ENCODE measurements around the gene RHOC. TPM values are rescaled to one million over a fixed set of nuclear protein-coding genes. Genes with fewer than 3 reads are reported as not detected.
"Not testable (repeated sequence)": the region's sequence is repeated elsewhere in the genome, so short reads cannot be mapped to it uniquely, and the experiment has no call there.

RHOC gene
- total RNA-seq, 2 donors from 2014 or later, result 45.7 to 54.4 TPM

- not testable (repeated sequence) for H3K36me3 Mint-ChIP-seq (ENCODE audit: insufficient read depth in 2 of 2); H3K9me3 Mint-ChIP-seq; DNase-seq; H3K27ac Mint-ChIP-seq; ATAC-seq (replicated peaks in 1 of 2); H3K4me3 Mint-ChIP-seq
- Mint-ChIP-seq H3K4me1 (ENCODE audit: low read depth) (peaks cover 13% of the 10 kb centered on the region), H3K27me3 (ENCODE audit: low read depth) (peaks cover 15% of the 10 kb centered on the region)
Measured at GRCh38 chr1:112724240-112724639, 17.3 kb upstream of the RHOC start.

- ATAC-seq (replicated peaks in 1 of 2) (peak; percentile 22 to 42), DNase-seq (no peak)
- Mint-ChIP-seq H3K27ac (no peak overlapping the region), H3K4me3 (peak overlapping the region in 1 of 2 donors; percentile 55), H3K36me3 (ENCODE audit: insufficient read depth in 2 of 2) (no peaks in the 10 kb centered on the region), H3K27me3 (ENCODE audit: low read depth) (peaks cover 23% of the 10 kb centered on the region), H3K4me1 (ENCODE audit: low read depth) (peaks cover 16% of the 10 kb centered on the region), H3K9me3 (no peaks in the 10 kb centered on the region)
Measured at GRCh38 chr1:112723511-112723839, 16.5 kb upstream of the RHOC start.

- DNase-seq (no peak), ATAC-seq (replicated peaks in 1 of 2) (peak; percentile 41 to 42)
- H3K36me3 Mint-ChIP-seq (ENCODE audit: insufficient read depth in 2 of 2), result no peaks in the 10 kb centered on the region
- H3K4me3 Mint-ChIP-seq, result peak overlapping the region; percentile 55 to 63
- H3K4me1 Mint-ChIP-seq (ENCODE audit: low read depth), result peaks cover 18% of the 10 kb centered on the region
- H3K27ac Mint-ChIP-seq, result no peak overlapping the region
- peaks cover 25% of the 10 kb centered on the region for H3K27me3 Mint-ChIP-seq (ENCODE audit: low read depth)
- no peaks in the 10 kb centered on the region for H3K9me3 Mint-ChIP-seq
Measured at GRCh38 chr1:112722601-112723510, 15.9 kb upstream of the RHOC start.

GRCh38 chr1:112721966-112722524 lies 15.1 kb upstream of the RHOC start:
- Mint-ChIP-seq H3K4me3 (no peak overlapping the region), H3K27ac (no peak overlapping the region), H3K9me3 (no peaks in the 10 kb centered on the region), H3K27me3 (ENCODE audit: low read depth) (peaks cover 30% of the 10 kb centered on the region), H3K36me3 (ENCODE audit: insufficient read depth in 2 of 2) (no peaks in the 10 kb centered on the region), H3K4me1 (ENCODE audit: low read depth) (peaks cover 24% of the 10 kb centered on the region)
- ATAC-seq (replicated peaks in 1 of 2), result no peak
- DNase-seq, result no peak

GRCh38 chr1:112721294-112721693 lies 14.4 kb upstream of the RHOC start:
- peaks cover 37% of the 10 kb centered on the region for H3K27me3 Mint-ChIP-seq (ENCODE audit: low read depth)
- DNase-seq; H3K9me3 Mint-ChIP-seq; H3K27ac Mint-ChIP-seq; H3K36me3 Mint-ChIP-seq (ENCODE audit: insufficient read depth in 2 of 2); H3K4me3 Mint-ChIP-seq; ATAC-seq (replicated peaks in 1 of 2): not testable (repeated sequence)
- peaks cover 31% of the 10 kb centered on the region for H3K4me1 Mint-ChIP-seq (ENCODE audit: low read depth)

GRCh38 chr1:112720800-112721199 lies 13.9 kb upstream of the RHOC start:
- H3K27me3 Mint-ChIP-seq (ENCODE audit: low read depth), result peaks cover 37% of the 10 kb centered on the region
- DNase-seq, result no peak
- H3K9me3 Mint-ChIP-seq, result no peaks in the 10 kb centered on the region
- no peaks in the 10 kb centered on the region for H3K36me3 Mint-ChIP-seq (ENCODE audit: insufficient read depth in 2 of 2)
- H3K4me3 Mint-ChIP-seq, result no peak overlapping the region
- H3K4me1 Mint-ChIP-seq (ENCODE audit: low read depth), result peaks cover 36% of the 10 kb centered on the region
- no peak for ATAC-seq (replicated peaks in 1 of 2)
- no peak overlapping the region for H3K27ac Mint-ChIP-seq

- ATAC-seq (replicated peaks in 1 of 2) (no peak), DNase-seq (no peak)
- no peaks in the 10 kb centered on the region for H3K36me3 Mint-ChIP-seq (ENCODE audit: insufficient read depth in 2 of 2)
- no peaks in the 10 kb centered on the region for H3K9me3 Mint-ChIP-seq
- H3K27ac Mint-ChIP-seq, result no peak overlapping the region
- H3K27me3 Mint-ChIP-seq (ENCODE audit: low read depth), result peaks cover 38% of the 10 kb centered on the region
- H3K4me1 Mint-ChIP-seq (ENCODE audit: low read depth), result peaks cover 40% of the 10 kb centered on the region
- no peak overlapping the region for H3K4me3 Mint-ChIP-seq
Measured at GRCh38 chr1:112719706-112720105, 12.8 kb upstream of the RHOC start.

GRCh38 chr1:112718691-112719418 lies 11.9 kb upstream of the RHOC start:
- Mint-ChIP-seq H3K4me3 (peak overlapping the region; percentile 70 to 72), H3K27me3 (ENCODE audit: low read depth) (peaks cover 46% of the 10 kb centered on the region), H3K27ac (no peak overlapping the region), H3K9me3 (no peaks in the 10 kb centered on the region), H3K4me1 (ENCODE audit: low read depth) (peaks cover 40% of the 10 kb centered on the region), H3K36me3 (ENCODE audit: insufficient read depth in 2 of 2) (no peaks in the 10 kb centered on the region)
- DNase-seq, result peak; percentile 83 to 88
- peak; percentile 35 to 43 for ATAC-seq (replicated peaks in 1 of 2)

- H3K27me3 Mint-ChIP-seq (ENCODE audit: low read depth), result peaks cover 53% of the 10 kb centered on the region
- no peaks in the 10 kb centered on the region for H3K36me3 Mint-ChIP-seq (ENCODE audit: insufficient read depth in 2 of 2)
- H3K9me3 Mint-ChIP-seq, result no peaks in the 10 kb centered on the region
- no peak for DNase-seq
- ATAC-seq (replicated peaks in 1 of 2), result no peak
- no peak overlapping the region for H3K27ac Mint-ChIP-seq
- peaks cover 27% of the 10 kb centered on the region for H3K4me1 Mint-ChIP-seq (ENCODE audit: low read depth)
- no peak overlapping the region for H3K4me3 Mint-ChIP-seq
Measured at GRCh38 chr1:112717263-112717873, 10.4 kb upstream of the RHOC start.

GRCh38 chr1:112716133-112716720 lies 9.3 kb upstream of the RHOC start:
- no peaks in the 10 kb centered on the region for H3K9me3 Mint-ChIP-seq
- no peak overlapping the region for H3K27ac Mint-ChIP-seq
- ATAC-seq (replicated peaks in 1 of 2) (peak; percentile 30 to 47), DNase-seq (peak; percentile 80 to 84)
- H3K27me3 Mint-ChIP-seq (ENCODE audit: low read depth), result peaks cover 53% of the 10 kb centered on the region
- peak overlapping the region; percentile 82 to 87 for H3K4me3 Mint-ChIP-seq
- H3K36me3 Mint-ChIP-seq (ENCODE audit: insufficient read depth in 2 of 2), result no peaks in the 10 kb centered on the region
- H3K4me1 Mint-ChIP-seq (ENCODE audit: low read depth), result peaks cover 27% of the 10 kb centered on the region

GRCh38 chr1:112715264-112716053 lies 8.5 kb upstream of the RHOC start, which contains the start of gene PPM1J:
Gene PPM1J (minus strand): TSS chr1:112715332. CDS start chr1:112715301, 31 bp downstream.
- DNase-seq (peak; percentile 98 to 99), ATAC-seq (replicated peaks in 1 of 2) (peak; percentile 87 to 88)
- Mint-ChIP-seq H3K9me3 (no peaks in the 10 kb centered on the region), H3K27ac (no peak within 1 kb of the TSS), H3K4me1 (ENCODE audit: low read depth) (peaks cover 28% of the 10 kb centered on the region), H3K4me3 (peak within 1 kb of the TSS; percentile 87 to 90), H3K27me3 (ENCODE audit: low read depth) (peaks cover 50% of the 10 kb centered on the region), H3K36me3 (ENCODE audit: insufficient read depth in 2 of 2) (no peaks in the 10 kb centered on the region)
